Coronary artery (tissue), 2 donors: Measurements from ENCODE around the gene CIDEB.

Experiments used
- DNase-seq: peaks from one replicate; pipeline ENCODE4 v3.0.0-alpha.2; 2017; ENCODE audit warnings: low spot score
- H3K27ac ChIP-seq, 2 donors: fragments of 200-600 bp; sonication (generic); one replicate each; pipeline ENCODE4 v1.5.1; 2016 to 2019
- H3K4me3 ChIP-seq: fragments of 200-600 bp; sonication (generic); 2 replicates; pipeline ENCODE4 v1.5.1; 2016; ENCODE audit warnings: mild to moderate bottlenecking, moderate library complexity
- CTCF ChIP-seq: fragments of 200-600 bp; sonication (generic); IDR thresholded peaks from one replicate; pipeline ENCODE4 v1.5.1; 2019; ENCODE audit warnings: antibody characterized with exemption

Gene CIDEB

GRCh38 chr14:24279301-24280186, 28.2 kb downstream of the CIDEB start:
- H3K27ac ChIP-seq, result no peak overlapping the region
- DNase-seq, result no peak
- H3K4me3 ChIP-seq, result no peak overlapping the region
- TF ChIP-seq CTCF, result no peak

- no peak for DNase-seq
- no peak overlapping the region for H3K27ac ChIP-seq
- TF ChIP-seq CTCF, result no peak
- no peak overlapping the region for H3K4me3 ChIP-seq
Observed at GRCh38 chr14:24278424-24278823, 29.4 kb downstream of the CIDEB start.

GRCh38 chr14:24277606-24278321, 30.0 kb downstream of the CIDEB start:
- TF ChIP-seq CTCF, result no peak
- Histone ChIP-seq H3K27ac (peak overlapping the region in 1 of 2 donors; percentile 15), H3K4me3 (no peak overlapping the region)
- DNase-seq, result no peak

GRCh38 chr14:24277071-24277470, 30.7 kb downstream of the CIDEB start:
- no peak for DNase-seq
- H3K4me3 ChIP-seq, result no peak overlapping the region
- H3K27ac ChIP-seq, result no peak overlapping the region

GRCh38 chr14:24274101-24274543, 33.7 kb downstream of the CIDEB start:
- Histone ChIP-seq H3K4me3 (no peak overlapping the region), H3K27ac (no peak overlapping the region)
- no peak for DNase-seq
- no peak for TF ChIP-seq CTCF

More at GRCh38 chr14:24277071-24277470, 30.7 kb downstream of the CIDEB start:
- TF ChIP-seq CTCF, result no peak

GRCh38 chr14:24273422-24273998, 34.3 kb downstream of the CIDEB start:
- TF ChIP-seq CTCF, result no peak
- no peak for DNase-seq
- H3K4me3 ChIP-seq, result no peak overlapping the region
- H3K27ac ChIP-seq, result no peak overlapping the region
